Fibroblast of lung (primary cell): ENCODE measurements around the gene EPHA5.

Experiments
- EZH2 ChIP-seq: IDR thresholded peaks from 2 replicates; pipeline ENCODE4 v1.5.1; 2012; ENCODE audit warnings: low read length, control low read depth, mild to moderate bottlenecking; ENCODE audit errors: missing control alignments
- TF ChIP-seq, protein P1 (sequence below), 2 donors: IDR thresholded peaks in 1 of 2; conservative IDR thresholded peaks in 1 of 2; 1 replicate in 1 of 2; 2 replicates in 1 of 2; pipeline ENCODE4 v1.5.1; 2011 to 2012; ENCODE audit warnings: low read length in 2 of 2, control low read depth in 1 of 2, inconsistent platforms in 1 of 2, low read depth in 1 of 2, mild to moderate bottlenecking in 1 of 2

DNA sequence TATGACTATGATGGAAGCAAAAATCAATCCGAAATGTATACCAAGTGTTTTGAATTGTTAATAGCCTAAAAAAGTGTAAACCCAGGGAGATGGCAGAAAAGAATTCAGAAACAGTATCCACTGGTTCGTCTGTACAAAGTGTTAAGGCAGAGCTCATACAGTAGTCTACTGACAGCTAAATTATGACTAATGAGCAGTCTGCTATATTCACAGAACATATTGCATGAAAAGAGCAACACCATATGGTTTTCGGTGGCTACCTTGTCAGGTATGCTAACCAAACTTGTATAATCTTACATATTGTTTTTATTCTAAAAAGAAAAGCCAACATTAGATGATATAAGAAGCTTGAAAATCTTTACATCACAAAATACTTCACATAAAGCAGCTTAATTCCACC, 18.5 kb downstream of the EPHA5 start:
- TF ChIP-seq, protein P1, sequence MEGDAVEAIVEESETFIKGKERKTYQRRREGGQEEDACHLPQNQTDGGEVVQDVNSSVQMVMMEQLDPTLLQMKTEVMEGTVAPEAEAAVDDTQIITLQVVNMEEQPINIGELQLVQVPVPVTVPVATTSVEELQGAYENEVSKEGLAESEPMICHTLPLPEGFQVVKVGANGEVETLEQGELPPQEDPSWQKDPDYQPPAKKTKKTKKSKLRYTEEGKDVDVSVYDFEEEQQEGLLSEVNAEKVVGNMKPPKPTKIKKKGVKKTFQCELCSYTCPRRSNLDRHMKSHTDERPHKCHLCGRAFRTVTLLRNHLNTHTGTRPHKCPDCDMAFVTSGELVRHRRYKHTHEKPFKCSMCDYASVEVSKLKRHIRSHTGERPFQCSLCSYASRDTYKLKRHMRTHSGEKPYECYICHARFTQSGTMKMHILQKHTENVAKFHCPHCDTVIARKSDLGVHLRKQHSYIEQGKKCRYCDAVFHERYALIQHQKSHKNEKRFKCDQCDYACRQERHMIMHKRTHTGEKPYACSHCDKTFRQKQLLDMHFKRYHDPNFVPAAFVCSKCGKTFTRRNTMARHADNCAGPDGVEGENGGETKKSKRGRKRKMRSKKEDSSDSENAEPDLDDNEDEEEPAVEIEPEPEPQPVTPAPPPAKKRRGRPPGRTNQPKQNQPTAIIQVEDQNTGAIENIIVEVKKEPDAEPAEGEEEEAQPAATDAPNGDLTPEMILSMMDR (conservative IDR thresholded peaks at IDR 0.05 in 1 of 2, IDR thresholded peaks at IDR 0.05 in 1 of 2; ENCODE audit: low read depth in 1 of 2, low read length in 2 of 2), result no peak
- TF ChIP-seq EZH2, result no peak
